HG03175 (cell line): ENCODE measurements around the gene MARK4.

Source experiments
- ATAC-seq: cut with Tn5 transposase; IDR thresholded peaks from one replicate; pipeline ENCODE4 v1.9.1; 2021; ENCODE audit warnings: mild to moderate bottlenecking, moderate library complexity; ENCODE audit not compliant: unreplicated experiment

MARK4 gene

GRCh38 chr19:45271098-45271734 lies 20.1 kb downstream of the MARK4 start:
- no peak for ATAC-seq

- no peak for ATAC-seq
These were observed 20.7 kb downstream of the MARK4 start for GRCh38 chr19:45271735-45272108.

GRCh38 chr19:45273521-45273855 lies 22.4 kb downstream of the MARK4 start:
- no peak for ATAC-seq

DNA sequence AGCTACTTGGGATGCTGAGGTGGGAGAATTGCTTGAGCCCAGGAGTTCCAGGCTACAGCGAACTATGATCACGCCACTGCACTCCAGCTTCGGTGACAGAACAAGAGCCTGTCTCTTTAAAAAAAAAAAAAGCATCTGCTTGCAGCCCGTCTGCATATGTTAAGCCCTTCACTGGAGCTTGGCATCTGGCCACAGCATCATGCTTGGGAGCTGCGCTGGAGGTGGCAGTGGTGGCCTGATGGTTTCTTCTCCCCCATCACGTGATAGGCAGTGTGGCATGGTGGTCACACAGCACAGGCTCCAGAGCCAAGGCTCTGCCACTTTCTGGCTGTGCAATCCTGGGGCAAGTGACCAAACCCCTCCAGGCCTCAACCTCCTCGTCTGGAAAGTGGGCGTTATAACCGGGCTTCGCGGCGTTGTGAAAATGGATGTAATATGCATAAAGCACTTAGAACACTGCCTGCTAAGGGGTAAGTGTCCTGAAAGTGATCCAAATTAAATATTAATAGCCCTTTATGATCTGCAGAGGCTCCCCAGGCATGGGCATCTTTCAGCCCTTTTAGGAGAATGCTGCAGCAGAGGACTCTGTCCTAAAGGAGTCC lies 24.4 kb downstream of the MARK4 start:
- no peak for ATAC-seq

DNA sequence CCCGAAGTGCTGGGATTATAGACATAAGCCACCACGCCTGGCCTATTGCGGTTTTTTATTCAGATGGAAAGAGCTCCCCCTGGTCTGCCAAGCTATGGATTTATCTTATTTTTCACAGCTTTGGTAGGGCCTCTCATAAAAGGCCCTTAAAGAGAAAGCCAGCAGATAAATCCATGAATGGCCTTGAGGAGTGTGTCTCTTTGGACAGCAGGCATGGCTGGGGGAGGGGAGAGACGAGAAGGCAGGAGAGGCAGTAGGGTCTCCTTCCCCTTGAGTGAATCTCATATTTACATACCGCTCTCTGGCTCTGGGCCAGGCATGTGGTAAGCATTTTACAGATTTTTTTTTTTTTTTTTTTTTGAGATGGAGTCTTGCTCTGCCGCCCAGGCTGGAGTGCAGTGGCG lies 25.2 kb downstream of the MARK4 start:
- ATAC-seq = no peak

- ATAC-seq = no peak
These were observed 27.0 kb downstream of the MARK4 start for GRCh38 chr19:45278087-45278486.

DNA sequence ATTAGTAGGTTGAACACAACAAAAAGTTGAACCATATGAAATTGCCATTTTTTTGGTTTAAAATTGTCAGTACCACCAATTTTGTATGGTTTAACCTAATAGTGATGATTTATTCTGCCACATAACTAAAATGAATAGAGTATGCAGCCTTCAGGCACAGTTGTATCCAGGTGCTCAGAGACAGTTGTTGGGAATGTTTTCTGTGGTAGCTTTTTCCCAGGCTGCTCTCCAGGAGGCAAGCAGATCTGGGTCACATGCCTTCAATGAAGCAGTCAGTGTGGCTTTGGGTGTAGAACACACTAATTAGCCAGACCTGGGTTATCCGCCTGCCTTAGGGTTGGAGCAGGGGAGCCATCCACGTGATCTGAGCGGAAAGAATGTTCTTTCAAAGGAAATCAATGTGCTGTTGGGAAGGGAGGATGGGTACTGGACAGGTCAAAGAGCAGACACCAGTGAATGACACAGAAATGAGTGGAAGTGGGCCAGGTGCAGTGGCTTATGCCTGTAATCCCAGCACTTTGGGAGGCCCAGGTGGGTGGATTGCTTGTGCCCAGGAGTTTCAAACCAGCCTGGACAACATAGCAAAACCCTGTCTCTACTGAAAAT lies 28.6 kb downstream of the MARK4 start:
- ATAC-seq = no peak

DNA sequence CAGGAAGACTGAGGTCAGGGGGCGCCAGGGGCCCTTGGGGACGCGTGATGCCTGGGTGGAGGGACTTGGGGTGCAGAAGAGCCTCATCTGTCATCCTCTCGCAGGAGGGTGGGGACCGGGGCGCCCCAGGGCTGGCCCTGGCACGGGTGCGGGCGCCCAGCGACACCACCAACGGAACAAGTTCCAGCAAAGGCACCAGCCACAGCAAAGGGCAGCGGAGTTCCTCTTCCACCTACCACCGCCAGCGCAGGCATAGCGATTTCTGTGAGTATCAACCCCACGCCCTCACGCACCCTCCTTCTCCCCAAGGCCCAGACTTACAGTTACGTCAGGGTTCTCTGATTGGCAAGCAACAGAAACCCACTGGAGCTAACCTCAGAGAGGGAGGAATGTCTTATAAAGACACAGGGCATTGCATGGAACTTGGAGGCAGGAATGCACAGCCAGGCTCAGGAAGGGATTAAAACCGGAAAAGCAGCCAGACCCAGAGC lies 29.4 kb downstream of the MARK4 start:
- ATAC-seq = no peak

DNA sequence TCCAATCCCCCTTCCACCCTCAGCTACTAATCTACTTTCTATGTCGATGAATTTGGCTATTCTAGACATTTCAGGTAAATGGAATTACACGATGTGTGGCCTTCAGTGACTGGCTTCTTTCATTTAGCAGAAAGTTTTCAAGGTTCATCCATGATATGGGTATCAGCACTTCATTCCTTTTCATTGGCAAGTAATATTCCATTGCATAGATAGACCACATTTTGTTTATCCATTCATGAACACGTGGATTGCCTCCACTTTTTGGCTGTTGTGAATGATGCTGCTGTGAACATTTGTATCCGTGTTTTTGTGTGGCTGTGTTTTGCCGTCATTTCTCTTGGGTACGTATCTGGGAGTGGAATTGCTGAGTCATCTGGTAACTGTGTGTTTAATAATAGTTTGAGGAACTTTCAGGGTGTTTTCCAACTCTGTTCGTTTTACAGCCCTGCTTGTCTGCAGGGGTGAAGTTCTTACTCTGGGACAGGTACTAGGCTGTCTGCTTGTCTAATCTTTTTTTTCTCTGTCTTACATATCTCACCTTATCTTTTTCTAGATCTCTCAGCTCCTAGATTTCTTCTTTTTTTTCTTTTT lies 32.5 kb downstream of the MARK4 start:
- ATAC-seq = no peak

GRCh38 chr19:45290381-45290931 lies 39.4 kb downstream of the MARK4 start:
- no peak for ATAC-seq

- no peak for ATAC-seq
These were observed 40.8 kb downstream of the MARK4 start for GRCh38 chr19:45291834-45292233.

GRCh38 chr19:45293682-45294081 lies 42.6 kb downstream of the MARK4 start:
- ATAC-seq = no peak

DNA sequence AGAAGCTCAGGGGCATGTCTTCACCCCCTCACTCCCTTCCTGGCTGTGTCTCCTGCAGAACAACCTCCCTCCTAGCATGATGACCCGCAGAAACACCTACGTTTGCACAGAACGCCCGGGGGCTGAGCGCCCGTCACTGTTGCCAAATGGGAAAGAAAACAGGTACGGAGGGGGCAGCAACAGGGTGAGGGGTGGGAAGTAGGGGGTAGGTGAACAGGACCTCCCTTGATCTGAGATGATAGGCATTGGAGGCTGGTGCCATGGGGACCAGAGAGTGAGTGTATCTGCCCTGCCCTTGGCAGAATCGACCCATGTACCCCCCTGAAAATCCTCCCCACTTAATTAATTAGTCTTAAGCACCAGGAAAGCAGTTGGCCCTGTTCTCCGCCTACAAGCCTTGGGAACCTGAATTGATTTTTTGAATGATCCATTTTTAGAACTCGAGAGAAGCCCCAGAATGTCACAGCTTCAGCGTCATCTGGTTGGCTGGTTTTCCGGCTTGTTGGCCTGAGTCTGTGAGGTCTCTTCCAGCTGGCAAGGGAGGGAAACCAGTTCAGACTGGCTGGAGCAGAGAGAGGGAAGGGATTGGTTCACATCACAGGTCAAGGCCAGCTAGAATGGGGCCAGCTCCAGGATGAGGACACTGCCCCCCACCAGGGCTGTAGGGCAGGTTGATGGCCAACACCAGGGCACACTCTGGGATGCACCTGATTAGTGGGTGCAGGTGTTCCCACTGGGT lies 43.4 kb downstream of the MARK4 start:
- no peak for ATAC-seq

DNA sequence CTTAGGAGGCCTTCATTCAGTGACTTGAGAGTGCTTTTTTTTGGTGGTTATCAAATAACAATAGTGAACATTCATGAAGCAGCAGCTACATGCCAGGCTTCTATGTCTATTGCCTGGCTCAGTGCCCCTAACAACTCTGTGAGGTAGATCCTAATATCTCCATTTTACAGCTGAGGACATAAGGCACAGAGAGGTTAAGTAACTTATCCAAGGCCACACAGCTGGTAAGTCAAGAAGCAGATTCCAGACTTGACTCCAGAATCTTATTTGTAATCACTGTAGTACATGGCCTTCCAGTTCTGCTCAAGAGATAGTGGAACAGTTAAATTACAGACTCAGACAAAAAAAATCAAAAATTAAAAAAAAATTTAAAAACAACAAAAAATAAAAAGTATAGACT lies 44.8 kb downstream of the MARK4 start:
- no peak for ATAC-seq

- no peak for ATAC-seq
These were observed 45.3 kb downstream of the MARK4 start for GRCh38 chr19:45296355-45296754.

GRCh38 chr19:45297674-45298073 lies 46.6 kb downstream of the MARK4 start:
- no peak for ATAC-seq

DNA sequence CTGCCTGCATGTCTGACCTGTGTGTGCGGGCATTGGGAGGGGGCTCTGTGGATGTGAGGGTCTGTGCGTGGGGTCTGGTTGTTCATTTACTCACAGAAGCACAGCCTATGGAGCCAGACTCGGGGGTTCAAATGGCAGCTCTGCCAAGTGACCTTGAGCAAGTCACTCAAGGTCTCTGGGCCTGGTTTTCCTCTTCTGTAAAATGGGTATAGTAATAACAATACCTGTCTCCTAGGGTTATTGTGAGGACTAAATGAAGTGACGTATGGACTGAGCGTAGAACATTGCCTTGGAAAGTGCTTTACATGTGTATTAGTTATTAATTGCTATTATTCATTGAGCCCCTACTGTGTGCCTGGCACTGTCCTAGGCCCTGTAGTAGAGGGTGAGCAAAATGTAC lies 47.2 kb downstream of the MARK4 start:
- ATAC-seq = no peak

- ATAC-seq = no peak
These were observed 48.6 kb downstream of the MARK4 start for GRCh38 chr19:45299719-45300118.

- ATAC-seq = no peak
These were observed 51.3 kb downstream of the MARK4 start for GRCh38 chr19:45302416-45302815.

- no peak for ATAC-seq
These were observed 52.4 kb downstream of the MARK4 start for GRCh38 chr19:45303269-45304060.
